Activated CD4-positive, alpha-beta T cell treated with anti-CD3 and anti-CD28 coated beads, Interleukin-2, amount 10 ng/mL, durations not matched to agents 7 days and 5 days (primary cell): ENCODE data around the gene PITX1. TPM values are rescaled to one million over a fixed set of nuclear protein-coding genes. Genes with fewer than 3 reads are reported as not detected.

Source experiments
- CTCF ChIA-PET: fragments of 350-600 bp; sonication (Branson Sonifier 250); formaldehyde crosslinking; loops from one replicate; lab custom pipeline; 2021; ENCODE audit warnings: antibody characterized with exemption; lab: Charles Lee
- POLR2A ChIA-PET: fragments of 350-600 bp; sonication (Branson Sonifier 250); formaldehyde crosslinking; loops from one replicate; lab custom pipeline; 2021; ENCODE audit warnings: antibody characterized with exemption; lab: Charles Lee
- DNase-seq: peaks from one replicate; pipeline ENCODE4 v3.0.0-alpha.2; 2020
- H3K27ac Mint-ChIP-seq: one replicate; pipeline ENCODE4 v1.8.0; 2021; ENCODE audit warnings: mild to moderate bottlenecking, moderate library complexity, mixed read lengths
- H3K27me3 Mint-ChIP-seq: one replicate; pipeline ENCODE4 v1.8.0; 2021; ENCODE audit warnings: mixed read lengths
- H3K36me3 Mint-ChIP-seq: one replicate; pipeline ENCODE4 v1.8.0; 2021; ENCODE audit warnings: low read depth, mixed read lengths
- H3K4me1 Mint-ChIP-seq: one replicate; pipeline ENCODE4 v1.8.0; 2021; ENCODE audit warnings: mixed read lengths
- H3K4me3 Mint-ChIP-seq: one replicate; pipeline ENCODE4 v1.8.0; 2021; ENCODE audit warnings: mild to moderate bottlenecking, moderate library complexity, mixed read lengths
- H3K9me3 Mint-ChIP-seq: one replicate; pipeline ENCODE4 v1.8.0; 2021; ENCODE audit warnings: mixed read lengths
- total RNA-seq, 2 experiments: library from RNA; stranded (reverse); gene quantifications; one replicate each; pipeline ENCODE4 v1.2.3, GENCODE V29; 2021

PITX1 gene
- total RNA-seq, 2 experiments from 2014 or later, result not detected

DNA sequence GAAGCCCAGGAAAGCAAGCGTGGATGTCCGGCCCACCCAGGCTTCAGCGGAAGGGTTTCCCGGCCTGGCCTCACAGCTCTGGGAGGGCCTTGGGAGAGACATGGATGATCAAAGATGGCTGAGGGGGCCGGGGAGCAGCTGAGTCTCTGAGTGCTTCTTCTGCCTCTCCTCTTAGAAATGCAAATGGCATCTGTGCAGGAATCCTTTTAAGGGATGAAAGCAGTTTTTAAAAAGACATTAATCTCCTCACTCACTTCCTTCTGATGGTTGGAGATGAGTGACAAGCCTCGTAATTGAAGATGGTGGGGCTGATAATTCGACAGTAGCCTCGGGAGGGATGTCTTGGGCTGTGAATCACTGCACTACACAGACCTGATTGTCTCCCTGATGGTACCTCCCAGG is 24.3 kb upstream of the PITX1 start:
- Mint-ChIP-seq H3K27me3 (peaks cover 14% of the 10 kb centered on the region), H3K4me1 (peaks cover 4% of the 10 kb centered on the region), H3K36me3 (no peaks in the 10 kb centered on the region), H3K27ac (no peak overlapping the region), H3K4me3 (no peak overlapping the region), H3K9me3 (no peaks in the 10 kb centered on the region)
- CTCF ChIA-PET, result no interaction called here
- POLR2A ChIA-PET, result no interaction called here
- no peak for DNase-seq

DNA sequence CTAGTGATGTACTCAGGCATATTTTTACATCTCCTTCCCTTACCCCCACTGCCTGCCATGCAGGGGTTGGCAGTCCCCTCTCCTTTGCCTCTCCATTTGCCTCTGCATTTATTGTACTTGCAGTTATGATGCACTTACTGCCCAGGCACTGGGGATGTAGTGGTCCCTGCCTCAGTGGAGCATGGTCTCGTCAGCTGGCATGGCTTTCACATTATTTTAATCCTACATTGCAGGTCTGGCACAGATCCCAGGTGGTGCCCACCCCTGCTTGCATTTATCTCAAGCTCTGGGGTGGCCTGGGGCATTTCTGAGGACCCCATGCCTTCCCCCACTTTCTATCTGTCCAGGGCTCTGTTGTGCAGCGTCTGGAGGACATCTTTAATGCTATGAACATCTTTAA is 23.2 kb upstream of the PITX1 start:
- no peaks in the 10 kb centered on the region for H3K9me3 Mint-ChIP-seq
- H3K27ac Mint-ChIP-seq, result no peak overlapping the region
- no peak for DNase-seq
- ChIA-PET POLR2A (no interaction called here), CTCF (no interaction called here)
- H3K4me1 Mint-ChIP-seq, result peaks cover 6% of the 10 kb centered on the region
- H3K27me3 Mint-ChIP-seq, result peaks cover 24% of the 10 kb centered on the region
- no peak overlapping the region for H3K4me3 Mint-ChIP-seq
- no peaks in the 10 kb centered on the region for H3K36me3 Mint-ChIP-seq

DNA sequence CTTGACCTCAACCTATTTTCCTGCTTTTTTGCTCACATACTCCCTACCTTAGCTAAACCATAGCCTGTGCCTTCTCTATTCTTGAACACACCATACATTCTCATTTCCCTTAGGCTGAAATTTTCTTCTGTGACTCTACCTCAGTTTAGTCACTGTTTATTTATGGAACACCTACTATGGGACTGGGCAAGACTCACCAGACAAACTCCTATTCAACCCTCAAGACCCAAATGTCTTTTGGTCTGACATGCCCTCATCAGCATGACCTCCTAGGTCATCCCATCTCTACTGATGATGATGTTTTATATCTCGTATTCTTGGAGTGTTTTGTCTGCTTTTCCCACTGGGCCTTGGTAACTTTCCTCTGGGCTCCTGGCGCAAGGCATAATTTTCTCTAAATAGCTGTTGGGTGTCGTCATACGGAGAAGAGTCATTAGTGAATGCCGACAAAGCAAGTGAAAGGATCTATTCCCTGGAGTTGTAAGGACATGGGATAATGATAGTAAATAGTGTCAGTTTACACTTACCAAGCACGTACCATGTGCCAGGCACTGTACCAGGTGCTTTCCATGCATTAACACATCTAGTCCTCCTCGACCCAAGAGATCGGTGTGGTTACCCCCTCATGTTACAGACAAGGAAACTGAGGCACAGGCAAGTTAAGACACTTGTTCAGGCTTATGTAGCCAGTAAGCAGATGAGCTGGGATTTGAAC is 22.4 kb upstream of the PITX1 start:
- Mint-ChIP-seq H3K4me3 (no peak overlapping the region), H3K27ac (no peak overlapping the region), H3K27me3 (peaks cover 32% of the 10 kb centered on the region), H3K4me1 (peaks cover 6% of the 10 kb centered on the region), H3K9me3 (no peaks in the 10 kb centered on the region), H3K36me3 (no peaks in the 10 kb centered on the region)
- ChIA-PET POLR2A (interaction anchor here (0.6 kb wide), 1 partner anchor 14 kb away, joined by 3 read pairs; no protein-coding TSS in a partner anchor), CTCF (interaction anchor here (0.6 to 1.6 kb wide), 2 partner anchors 14 to 1580 kb away, joined by 3 to 4 read pairs; no protein-coding TSS in a partner anchor)
- no peak for DNase-seq

DNA sequence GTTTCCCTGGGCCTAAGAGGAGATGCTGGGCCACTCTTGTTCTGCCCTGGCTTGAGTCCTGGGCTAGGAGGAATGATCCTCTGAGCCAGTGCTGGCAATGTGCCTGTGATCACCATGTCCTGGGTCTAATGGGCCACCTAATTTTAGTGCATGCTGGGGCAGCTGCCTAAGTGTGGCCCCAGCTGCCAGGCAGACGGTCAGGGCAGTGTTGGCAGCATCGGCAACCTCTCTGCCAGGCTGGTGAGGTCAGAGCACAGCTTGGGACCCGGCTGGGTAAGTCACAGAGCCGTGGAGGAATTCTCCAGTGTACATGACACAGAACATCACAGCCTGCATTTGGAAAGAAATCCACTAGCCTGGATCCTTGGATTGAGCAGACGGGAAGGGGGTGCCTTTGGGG is 21.4 kb upstream of the PITX1 start:
- no peak for DNase-seq
- no peaks in the 10 kb centered on the region for H3K9me3 Mint-ChIP-seq
- ChIA-PET POLR2A (no interaction called here), CTCF (interaction anchor here (1.6 kb wide), 1 partner anchor 13 kb away, joined by 3 read pairs; no protein-coding TSS in a partner anchor)
- peaks cover 41% of the 10 kb centered on the region for H3K27me3 Mint-ChIP-seq
- H3K4me3 Mint-ChIP-seq, result no peak overlapping the region
- peaks cover 6% of the 10 kb centered on the region for H3K4me1 Mint-ChIP-seq
- no peaks in the 10 kb centered on the region for H3K36me3 Mint-ChIP-seq
- no peak overlapping the region for H3K27ac Mint-ChIP-seq

DNA sequence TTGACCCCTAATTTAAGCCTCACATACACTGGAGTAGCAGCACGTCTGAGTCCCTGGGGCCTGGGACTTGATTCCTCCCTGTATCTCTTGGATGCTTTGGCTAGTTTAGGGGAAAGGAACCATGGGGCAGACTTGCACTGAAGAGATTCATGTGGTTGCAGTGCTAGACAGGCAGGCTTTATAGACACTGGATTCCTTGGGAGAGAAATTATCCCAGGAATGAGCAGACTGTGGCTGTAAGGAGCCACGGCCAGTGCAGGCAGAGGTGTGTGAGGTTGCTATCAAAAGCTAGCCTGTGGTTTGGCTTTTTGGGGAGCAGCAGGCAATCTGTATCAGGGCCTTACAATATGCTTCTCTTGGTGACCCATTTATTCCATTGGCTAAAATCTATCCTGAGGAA is 20.5 kb upstream of the PITX1 start:
- Mint-ChIP-seq H3K27me3 (peaks cover 49% of the 10 kb centered on the region), H3K4me1 (peaks cover 6% of the 10 kb centered on the region), H3K27ac (no peak overlapping the region), H3K36me3 (no peaks in the 10 kb centered on the region), H3K4me3 (no peak overlapping the region), H3K9me3 (no peaks in the 10 kb centered on the region)
- POLR2A ChIA-PET, result no interaction called here
- CTCF ChIA-PET, result no interaction called here
- no peak for DNase-seq

DNA sequence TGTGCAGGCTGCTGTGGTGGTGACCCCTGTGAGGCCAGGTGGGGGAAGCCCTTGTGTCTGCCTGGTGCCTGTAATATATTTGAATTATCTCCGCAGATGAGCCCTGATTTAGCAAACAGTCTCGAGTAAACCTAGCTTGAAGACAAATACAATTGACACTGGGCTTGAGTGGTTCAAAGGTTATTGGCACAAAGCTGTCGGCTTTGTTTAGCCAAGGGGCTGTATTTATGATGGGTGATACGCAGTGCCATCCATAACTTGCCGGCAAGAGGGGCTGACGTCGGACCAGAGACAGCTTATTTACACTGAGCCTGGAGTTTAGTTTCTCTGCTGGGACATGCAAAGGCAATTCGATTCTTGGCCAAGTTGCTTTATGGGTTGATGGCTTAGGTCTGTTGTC is 20.0 kb upstream of the PITX1 start:
- ChIA-PET CTCF (no interaction called here), POLR2A (no interaction called here)
- peaks cover 6% of the 10 kb centered on the region for H3K4me1 Mint-ChIP-seq
- DNase-seq, result no peak
- no peaks in the 10 kb centered on the region for H3K9me3 Mint-ChIP-seq
- H3K27ac Mint-ChIP-seq, result no peak overlapping the region
- peaks cover 54% of the 10 kb centered on the region for H3K27me3 Mint-ChIP-seq
- no peak overlapping the region for H3K4me3 Mint-ChIP-seq
- no peaks in the 10 kb centered on the region for H3K36me3 Mint-ChIP-seq

DNA sequence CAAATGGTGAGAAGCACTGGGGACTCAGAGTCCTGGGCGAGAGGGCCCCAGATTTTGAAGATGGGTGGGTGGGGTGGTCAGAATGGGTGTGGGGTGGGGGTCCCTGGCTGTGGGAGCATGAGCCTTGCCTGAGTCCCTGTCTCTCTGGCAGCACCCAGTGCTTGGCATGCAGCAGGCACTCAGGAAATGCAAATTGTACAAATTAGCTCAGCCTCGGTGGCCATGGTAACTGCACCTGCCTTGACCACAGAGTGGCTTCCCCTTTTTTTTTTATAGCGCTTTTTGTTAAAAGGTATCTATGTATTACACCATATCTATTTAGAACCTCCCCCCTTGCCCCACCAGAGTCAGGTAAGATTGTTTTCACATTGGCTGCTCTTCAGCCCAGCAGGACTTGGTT is 19.2 kb upstream of the PITX1 start:
- peaks cover 54% of the 10 kb centered on the region for H3K27me3 Mint-ChIP-seq
- no peaks in the 10 kb centered on the region for H3K9me3 Mint-ChIP-seq
- H3K27ac Mint-ChIP-seq, result no peak overlapping the region
- no peak for DNase-seq
- peaks cover 6% of the 10 kb centered on the region for H3K4me1 Mint-ChIP-seq
- CTCF ChIA-PET, result interaction anchor here (0.9 kb wide), 1 partner anchor 23 kb away, joined by 3 read pairs; no protein-coding TSS in a partner anchor
- POLR2A ChIA-PET, result interaction anchor here (0.6 kb wide), 1 partner anchor 11 kb away, joined by 3 read pairs; no protein-coding TSS in a partner anchor
- H3K36me3 Mint-ChIP-seq, result no peaks in the 10 kb centered on the region
- no peak overlapping the region for H3K4me3 Mint-ChIP-seq

DNA sequence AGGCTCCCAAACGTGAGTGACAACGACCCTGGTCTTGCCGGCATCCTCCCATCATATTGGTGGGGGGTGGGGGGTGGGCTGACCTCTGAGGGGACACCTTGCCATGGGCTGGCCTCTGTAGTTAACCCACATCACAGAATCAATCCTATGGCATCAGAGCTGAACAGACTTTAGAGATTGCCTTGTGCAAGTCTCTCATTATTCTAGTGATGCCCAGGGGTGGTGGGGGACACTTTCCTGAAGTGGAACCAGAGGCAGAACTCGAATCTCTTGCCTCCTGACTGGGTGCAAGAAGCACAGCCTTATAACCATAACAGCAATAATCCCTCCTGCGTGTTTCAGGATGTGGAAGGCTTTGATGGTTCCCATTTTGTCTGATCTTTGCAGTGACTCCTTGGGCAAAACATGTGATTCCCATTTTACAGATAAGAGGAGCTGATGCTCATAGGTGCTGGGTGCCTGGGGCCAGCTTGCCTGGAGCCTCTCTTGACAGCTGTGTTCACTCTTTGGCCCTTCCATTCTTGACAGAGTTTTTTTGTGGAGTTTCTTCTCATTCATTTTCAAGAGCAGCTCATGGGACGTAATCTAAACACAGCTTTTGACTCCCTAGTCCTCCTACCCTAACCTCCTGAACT is 18.6 kb upstream of the PITX1 start:
- CTCF ChIA-PET, result interaction anchor here (0.6 to 1.1 kb wide), 3 partner anchors 21 to 452 kb away, joined by 3 read pairs; no protein-coding TSS in a partner anchor
- POLR2A ChIA-PET, result interaction anchor here (0.6 kb wide), 1 partner anchor 10 kb away, joined by 3 read pairs; no protein-coding TSS in a partner anchor
- Mint-ChIP-seq H3K4me1 (peaks cover 6% of the 10 kb centered on the region), H3K27me3 (peaks cover 58% of the 10 kb centered on the region), H3K9me3 (no peaks in the 10 kb centered on the region), H3K27ac (no peak overlapping the region), H3K36me3 (no peaks in the 10 kb centered on the region), H3K4me3 (no peak overlapping the region)
- DNase-seq, result no peak

DNA sequence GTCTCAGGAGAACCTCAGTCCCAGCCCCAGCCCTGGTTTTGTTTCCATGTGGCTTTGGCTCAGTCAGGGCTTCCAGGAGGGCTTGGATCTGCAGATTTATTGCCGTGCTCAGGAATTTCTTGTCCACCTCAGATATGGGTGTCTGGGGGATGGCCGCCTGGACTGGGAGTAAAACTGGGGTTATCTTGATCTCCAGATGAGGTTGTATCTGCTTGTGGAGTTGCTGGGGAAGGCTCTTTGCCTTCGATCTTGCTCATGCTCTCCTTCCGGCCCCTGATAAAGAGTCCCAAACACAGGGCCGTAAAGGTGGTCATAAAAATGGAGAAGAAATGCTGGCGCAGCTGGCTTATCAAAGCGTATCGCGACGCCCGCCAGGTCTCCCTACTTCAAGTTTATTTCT is 17.8 kb upstream of the PITX1 start:
- no peak overlapping the region for H3K4me3 Mint-ChIP-seq
- POLR2A ChIA-PET, result no interaction called here

DNA sequence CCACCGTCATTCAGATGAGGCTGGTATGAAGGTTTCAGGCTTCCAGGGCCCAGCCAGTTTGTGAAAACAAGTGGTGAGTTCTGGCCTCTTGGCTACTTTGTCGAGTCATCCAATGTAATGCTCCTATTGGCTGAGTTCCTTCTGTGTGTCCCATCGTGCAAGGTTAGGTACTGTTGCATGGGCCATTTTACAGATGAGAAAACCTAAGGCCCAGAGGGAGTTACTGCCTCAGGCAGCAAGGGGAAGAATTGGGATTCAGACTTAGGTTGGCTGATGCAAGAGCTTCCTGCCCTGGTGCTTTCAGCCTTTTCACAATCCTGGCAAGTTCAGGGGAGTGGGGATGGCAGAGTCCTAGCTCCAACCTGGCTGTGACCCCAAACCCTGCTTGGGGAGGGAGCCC is 17.4 kb upstream of the PITX1 start:
- H3K27me3 Mint-ChIP-seq, result peaks cover 64% of the 10 kb centered on the region
- H3K27ac Mint-ChIP-seq, result no peak overlapping the region
- no peaks in the 10 kb centered on the region for H3K36me3 Mint-ChIP-seq
- CTCF ChIA-PET, result interaction anchor here (0.9 kb wide), 1 partner anchor 27 kb away, joined by 3 read pairs; no protein-coding TSS in a partner anchor
- no peak for DNase-seq
- H3K4me3 Mint-ChIP-seq, result no peak overlapping the region
- peaks cover 6% of the 10 kb centered on the region for H3K4me1 Mint-ChIP-seq
- H3K9me3 Mint-ChIP-seq, result no peaks in the 10 kb centered on the region
- POLR2A ChIA-PET, result no interaction called here

More for the DNA sequence above, 17.8 kb upstream of the PITX1 start:
- peaks cover 6% of the 10 kb centered on the region for H3K4me1 Mint-ChIP-seq
- H3K27ac Mint-ChIP-seq, result no peak overlapping the region
- peaks cover 62% of the 10 kb centered on the region for H3K27me3 Mint-ChIP-seq
- no peak for DNase-seq
- CTCF ChIA-PET, result interaction anchor here (0.6 to 1.1 kb wide), 3 partner anchors 20 to 453 kb away, joined by 3 read pairs; no protein-coding TSS in a partner anchor
- no peaks in the 10 kb centered on the region for H3K9me3 Mint-ChIP-seq
- H3K36me3 Mint-ChIP-seq, result no peaks in the 10 kb centered on the region

DNA sequence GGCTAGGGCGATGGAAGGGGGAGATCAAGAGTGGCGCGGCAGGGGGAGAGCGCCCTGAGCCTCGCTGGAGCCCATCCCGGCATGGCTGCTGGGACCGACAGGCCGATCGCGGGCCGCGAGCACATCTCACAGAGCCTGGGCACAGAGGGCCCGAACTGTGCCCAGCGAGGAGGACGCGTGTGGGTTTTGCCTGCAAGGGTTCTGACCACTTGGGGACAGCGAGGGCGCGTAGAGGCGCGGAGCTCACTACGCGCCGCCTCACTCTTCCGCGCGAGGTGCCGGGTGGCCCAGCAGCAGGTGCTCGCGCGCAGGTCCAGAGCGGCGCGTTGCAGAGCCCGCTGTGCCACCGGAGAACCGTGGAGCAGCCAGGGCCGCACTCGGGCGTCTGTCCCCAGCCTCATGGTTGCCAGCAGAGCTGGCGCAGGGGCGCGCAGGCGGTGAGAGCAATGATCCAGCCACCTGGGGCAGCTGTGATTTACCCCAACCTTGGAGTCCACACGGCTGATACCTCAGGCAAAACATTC is 16.3 kb upstream of the PITX1 start:
- Mint-ChIP-seq H3K27ac (no peak overlapping the region), H3K36me3 (no peaks in the 10 kb centered on the region), H3K4me3 (no peak overlapping the region), H3K9me3 (no peaks in the 10 kb centered on the region), H3K4me1 (peaks cover 6% of the 10 kb centered on the region), H3K27me3 (peaks cover 66% of the 10 kb centered on the region)
- no peak for DNase-seq
- ChIA-PET CTCF (no interaction called here), POLR2A (no interaction called here)

DNA sequence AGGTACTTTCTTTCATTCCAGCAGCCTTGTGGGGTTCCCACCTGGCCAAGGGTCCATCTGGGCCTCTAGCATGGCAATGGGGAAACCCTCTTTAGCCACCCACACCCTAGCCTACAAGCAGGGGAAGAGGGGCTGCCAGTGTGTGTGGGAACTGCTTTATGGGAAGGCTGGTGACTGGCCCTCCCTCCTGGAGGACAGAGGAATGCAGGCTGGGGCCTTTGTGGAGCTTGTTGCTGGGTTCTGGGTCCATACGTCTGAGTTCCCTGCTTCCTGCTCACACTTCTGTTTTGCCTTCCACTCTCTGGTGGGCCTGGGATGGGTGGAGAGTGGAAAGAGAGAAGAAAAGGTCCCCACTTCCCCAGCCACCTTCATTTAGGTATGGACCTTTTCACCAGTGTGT is 14.9 kb upstream of the PITX1 start:
- no peak for DNase-seq
- CTCF ChIA-PET, result no interaction called here

DNA sequence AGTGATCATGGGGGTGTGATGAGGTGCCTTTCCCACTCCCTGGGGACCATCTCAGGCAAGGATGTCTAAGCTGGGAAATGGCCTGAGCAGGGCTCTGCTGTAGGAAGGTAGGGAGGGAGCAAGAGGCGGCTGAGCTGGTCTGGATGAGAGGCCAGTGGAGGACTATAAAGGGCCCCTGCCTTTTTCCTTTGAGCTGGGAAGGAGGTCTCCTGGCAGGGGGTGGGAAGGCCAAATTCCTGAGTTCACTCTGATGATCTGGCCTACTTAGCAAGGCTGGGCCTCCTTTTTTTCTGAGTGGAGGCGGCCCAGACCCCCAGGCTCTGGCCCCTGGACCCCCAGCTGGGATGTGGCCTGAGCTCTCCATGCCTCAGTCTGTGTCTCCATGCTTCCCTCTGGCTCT is 14.3 kb upstream of the PITX1 start:
- peaks cover under 1% of the 10 kb centered on the region for H3K4me1 Mint-ChIP-seq
- H3K36me3 Mint-ChIP-seq, result no peaks in the 10 kb centered on the region
- no peak for DNase-seq
- CTCF ChIA-PET, result no interaction called here
- no peak overlapping the region for H3K27ac Mint-ChIP-seq
- no peaks in the 10 kb centered on the region for H3K9me3 Mint-ChIP-seq
- no peak overlapping the region for H3K4me3 Mint-ChIP-seq
- peaks cover 68% of the 10 kb centered on the region for H3K27me3 Mint-ChIP-seq
- POLR2A ChIA-PET, result no interaction called here

More for the DNA sequence above, 14.9 kb upstream of the PITX1 start:
- no peaks in the 10 kb centered on the region for H3K9me3 Mint-ChIP-seq
- H3K27ac Mint-ChIP-seq, result no peak overlapping the region
- H3K4me3 Mint-ChIP-seq, result no peak overlapping the region
- H3K4me1 Mint-ChIP-seq, result peaks cover 6% of the 10 kb centered on the region
- no peaks in the 10 kb centered on the region for H3K36me3 Mint-ChIP-seq
- H3K27me3 Mint-ChIP-seq, result peaks cover 67% of the 10 kb centered on the region
- POLR2A ChIA-PET, result no interaction called here
